22Rv1 (cell line): ENCODE measurements around the gene KCNT2.

Experiments used
- H3K27ac ChIP-seq: fragments of 450-650 bp; 2 replicates; pipeline ENCODE4 v1.5.1; 2017
- ZFX ChIP-seq: fragments of 450-650 bp; IDR thresholded peaks from 2 replicates; pipeline ENCODE4 v1.6.1; 2017; ENCODE audit warnings: antibody characterized with exemption, borderline replicate concordance
- TF ChIP-seq, protein P1 (sequence below): fragments of 450-650 bp; IDR thresholded peaks from 2 replicates; pipeline ENCODE4 v1.5.1; 2017; ENCODE audit warnings: mild to moderate bottlenecking

KCNT2 gene

DNA sequence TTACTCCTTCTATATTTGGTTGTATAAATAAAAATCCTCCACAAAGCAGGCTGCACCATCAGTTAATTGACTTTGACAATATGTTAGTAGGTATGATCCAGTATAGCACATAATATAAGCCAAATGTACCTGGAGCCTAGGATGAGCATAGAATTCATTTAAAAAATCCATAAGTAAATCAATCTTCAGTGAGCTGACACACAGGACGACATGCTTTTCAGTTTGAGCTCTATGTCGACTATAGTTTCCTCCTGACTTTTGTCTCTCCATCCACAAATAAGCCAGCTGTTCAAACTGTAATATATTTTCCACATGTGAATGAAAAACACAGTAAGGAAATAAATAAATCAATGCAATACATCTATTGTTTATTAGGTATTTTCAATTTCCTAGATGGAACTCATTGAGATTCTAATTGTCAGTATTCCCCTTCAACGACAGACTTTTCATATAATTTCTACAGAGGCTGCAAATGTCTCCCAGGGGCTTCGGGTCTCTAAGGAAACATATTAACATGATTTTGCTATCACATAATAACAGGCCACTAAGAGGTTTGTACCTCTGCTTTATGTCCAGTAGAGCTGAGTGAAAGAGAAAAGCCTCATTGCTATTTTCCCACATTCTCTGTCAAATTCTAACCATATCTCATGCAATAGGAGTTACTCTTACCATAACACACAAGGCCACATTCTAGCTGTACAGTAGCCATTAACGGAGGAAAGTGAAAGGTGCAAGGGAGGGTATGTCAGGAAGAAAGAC lies 180.1 kb downstream of the KCNT2 start:
- H3K27ac ChIP-seq: no peak overlapping the region
- no peak for TF ChIP-seq ZFX
- TF ChIP-seq, protein P1, sequence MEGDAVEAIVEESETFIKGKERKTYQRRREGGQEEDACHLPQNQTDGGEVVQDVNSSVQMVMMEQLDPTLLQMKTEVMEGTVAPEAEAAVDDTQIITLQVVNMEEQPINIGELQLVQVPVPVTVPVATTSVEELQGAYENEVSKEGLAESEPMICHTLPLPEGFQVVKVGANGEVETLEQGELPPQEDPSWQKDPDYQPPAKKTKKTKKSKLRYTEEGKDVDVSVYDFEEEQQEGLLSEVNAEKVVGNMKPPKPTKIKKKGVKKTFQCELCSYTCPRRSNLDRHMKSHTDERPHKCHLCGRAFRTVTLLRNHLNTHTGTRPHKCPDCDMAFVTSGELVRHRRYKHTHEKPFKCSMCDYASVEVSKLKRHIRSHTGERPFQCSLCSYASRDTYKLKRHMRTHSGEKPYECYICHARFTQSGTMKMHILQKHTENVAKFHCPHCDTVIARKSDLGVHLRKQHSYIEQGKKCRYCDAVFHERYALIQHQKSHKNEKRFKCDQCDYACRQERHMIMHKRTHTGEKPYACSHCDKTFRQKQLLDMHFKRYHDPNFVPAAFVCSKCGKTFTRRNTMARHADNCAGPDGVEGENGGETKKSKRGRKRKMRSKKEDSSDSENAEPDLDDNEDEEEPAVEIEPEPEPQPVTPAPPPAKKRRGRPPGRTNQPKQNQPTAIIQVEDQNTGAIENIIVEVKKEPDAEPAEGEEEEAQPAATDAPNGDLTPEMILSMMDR: no peak

DNA sequence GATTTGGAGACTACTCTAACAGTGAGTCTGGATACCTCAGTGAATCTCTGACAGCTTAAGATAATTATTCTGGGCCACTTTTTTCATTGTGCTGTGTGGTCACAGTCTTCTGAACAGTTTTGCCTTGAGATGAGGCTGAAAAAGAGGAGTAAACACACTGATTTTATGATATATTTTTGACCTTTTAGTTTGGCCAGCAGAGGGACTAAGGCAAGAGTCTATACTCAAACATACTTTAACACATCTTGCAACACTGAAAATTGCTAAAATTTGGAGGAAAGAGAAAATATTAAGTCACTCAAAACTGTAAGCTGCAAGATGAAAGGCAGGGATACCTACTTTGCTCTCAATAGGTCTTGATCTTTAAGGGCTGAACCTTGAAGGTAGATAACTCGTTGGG lies 182.7 kb downstream of the KCNT2 start:
- TF ChIP-seq, protein P1: 0 out of 2 replicates have a peak, but pooled peaks have one; percentile 11
- TF ChIP-seq ZFX: no peak
- no peak overlapping the region for H3K27ac ChIP-seq

DNA sequence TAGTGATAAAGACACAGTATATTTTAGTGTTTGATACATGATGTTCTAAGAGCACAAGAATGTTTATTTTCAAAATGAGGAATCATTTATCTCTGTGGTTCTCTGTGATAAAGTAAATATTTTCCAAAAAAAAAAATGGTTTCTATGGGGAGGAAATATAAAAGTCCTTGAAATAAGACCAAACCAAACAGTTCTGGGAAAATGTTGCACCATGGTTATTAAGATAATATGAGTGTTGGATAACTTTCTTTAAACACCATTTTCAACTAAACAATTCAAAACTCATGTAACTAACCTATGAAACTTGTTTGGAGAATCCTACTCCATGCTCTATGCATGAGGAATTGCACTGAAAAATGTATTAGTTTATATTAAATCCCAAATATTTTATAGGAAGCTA lies 184.6 kb downstream of the KCNT2 start:
- H3K27ac ChIP-seq: no peak overlapping the region
- TF ChIP-seq, protein P1: no peak
- no peak for TF ChIP-seq ZFX

DNA sequence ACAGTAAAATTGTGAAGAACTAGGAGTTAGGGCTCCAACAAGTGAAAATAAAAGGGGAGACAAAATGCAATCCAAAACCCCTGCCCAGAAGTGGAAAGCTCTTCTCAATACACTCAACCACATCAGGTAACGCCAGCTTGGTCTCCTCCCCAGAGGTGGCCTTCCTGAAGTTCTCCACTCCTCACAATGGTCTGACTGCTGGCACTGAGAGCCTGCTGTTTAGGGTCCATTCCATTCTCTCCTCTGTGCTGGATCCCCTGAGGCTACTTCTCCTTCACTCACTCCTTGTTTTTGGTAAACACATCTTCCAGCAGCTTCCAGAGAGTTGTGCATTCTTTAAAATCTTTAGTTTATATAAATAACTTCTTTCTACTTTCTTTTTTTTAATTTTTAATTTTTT lies 189.5 kb downstream of the KCNT2 start:
- H3K27ac ChIP-seq: no peak overlapping the region
- no peak for TF ChIP-seq ZFX
- TF ChIP-seq, protein P1: no peak

DNA sequence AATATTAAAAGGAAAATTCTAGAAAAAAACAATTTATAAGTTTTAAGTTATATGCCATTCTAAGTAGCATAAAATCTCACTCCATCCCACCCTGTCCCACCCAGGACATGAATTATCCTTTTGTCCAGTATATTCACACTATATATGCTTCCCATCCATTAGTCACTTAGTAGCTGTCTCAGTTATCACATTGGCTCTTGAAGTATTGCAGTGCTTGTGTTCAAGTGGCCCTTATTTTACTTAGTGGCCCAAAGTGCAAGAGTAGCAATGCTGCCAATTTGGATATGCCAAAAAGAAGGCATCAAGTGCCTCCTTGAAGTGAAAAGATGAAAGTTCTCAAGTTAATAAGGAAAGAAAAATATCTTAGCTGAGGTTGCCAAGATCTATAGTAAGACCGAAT lies 192.3 kb downstream of the KCNT2 start:
- TF ChIP-seq, protein P1: no peak
- no peak for TF ChIP-seq ZFX
- H3K27ac ChIP-seq: no peak overlapping the region

DNA sequence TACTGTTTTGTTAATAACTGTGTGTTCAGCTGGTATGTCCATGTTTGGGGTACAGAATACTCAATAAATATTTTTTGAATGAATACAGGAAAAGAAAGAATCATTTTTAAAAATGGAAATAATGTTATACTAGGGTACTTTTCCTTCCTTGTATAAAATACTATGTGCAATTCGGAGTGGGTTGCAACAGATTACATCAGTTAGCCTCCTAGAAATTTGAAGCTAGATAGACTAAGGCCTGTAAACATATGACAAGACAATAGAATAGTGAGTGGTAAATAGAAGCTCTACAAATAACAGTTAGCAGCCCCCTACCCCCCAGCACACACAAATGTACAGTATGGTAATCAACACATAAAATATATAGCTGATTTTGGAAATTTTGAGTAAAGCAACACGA lies 195.9 kb downstream of the KCNT2 start:
- no peak for TF ChIP-seq ZFX
- TF ChIP-seq, protein P1: no peak
- no peak overlapping the region for H3K27ac ChIP-seq

DNA sequence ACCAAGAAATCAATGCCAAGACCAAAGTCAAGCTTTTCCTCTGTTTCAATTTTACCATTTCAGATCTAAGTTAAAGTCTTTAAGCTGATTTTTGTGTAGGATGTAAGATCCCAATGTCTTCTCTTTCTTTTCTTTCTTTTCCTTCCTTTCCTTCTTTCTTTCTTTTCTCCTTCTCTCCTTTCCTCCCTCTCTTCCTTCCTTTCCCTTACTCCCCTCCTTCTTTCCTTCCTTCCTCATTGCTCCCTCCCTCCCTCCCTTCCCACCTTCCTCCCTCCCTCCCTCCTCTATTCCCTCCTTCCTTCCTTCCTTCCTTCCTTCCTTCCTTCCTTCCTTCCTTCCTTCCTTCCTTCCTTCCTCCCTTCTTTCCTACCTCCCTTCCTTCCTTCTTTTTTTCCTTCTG lies 197.5 kb downstream of the KCNT2 start:
- no peak overlapping the region for H3K27ac ChIP-seq
- no peak for TF ChIP-seq ZFX
- TF ChIP-seq, protein P1: no peak
